CD4-positive, alpha-beta T cell (primary cell): Measurements from ENCODE around the gene TMEM181. TPM values are rescaled to one million over a fixed set of nuclear protein-coding genes. Genes with fewer than 3 reads are reported as not detected.

ENCODE experiments used
- ATAC-seq: fragments of 200-7000 bp; cut with Tn5 transposase; one replicate; pipeline ENCODE4 v1.10.0; 2022; ENCODE audit warnings: mild to moderate bottlenecking; ENCODE audit not compliant: poor library complexity
- CTCF ChIA-PET: fragments of 350-600 bp; sonication (Branson Sonifier 250); formaldehyde crosslinking; loops from one replicate; lab custom pipeline; 2021; ENCODE audit warnings: antibody characterized with exemption, inconsistent platforms; lab: Charles Lee
- POLR2A ChIA-PET: fragments of 350-600 bp; sonication (Branson Sonifier 250); formaldehyde crosslinking; loops from one replicate; lab custom pipeline; 2021; ENCODE audit warnings: antibody characterized with exemption, inconsistent platforms; lab: Charles Lee
- DNase-seq, 14 experiments: peaks; one replicate each; pipeline ENCODE4 v3.0.0-alpha.2; 2013 to 2020; ENCODE audit warnings: mixed read lengths in 2 of 14
- H3K27ac ChIP-seq, 2 donors: one replicate each; pipeline versions ENCODE4 v1.5.1 to v1.7.0; 2013; ENCODE audit warnings: low read length in 2 of 2, low read depth in 1 of 2, mild to moderate bottlenecking in 1 of 2
- H3K27me3 ChIP-seq, 2 experiments: 1 replicate in 1 of 2; 2 replicates in 1 of 2; pipeline versions ENCODE4 v1.6.1 to v1.7.0; 2013; ENCODE audit warnings: low read length in 2 of 2, control low read depth in 1 of 2, mild to moderate bottlenecking in 1 of 2, moderate library complexity in 1 of 2; ENCODE audit not compliant: insufficient read depth in 2 of 2, control insufficient read depth in 1 of 2
- H3K36me3 ChIP-seq: one replicate; pipeline ENCODE4 v1.6.1; 2013; ENCODE audit warnings: low read length, control low read depth; ENCODE audit not compliant: insufficient read depth
- H3K4me1 ChIP-seq: one replicate; pipeline ENCODE4 v1.6.1; 2013; ENCODE audit warnings: low read length, control low read depth; ENCODE audit not compliant: insufficient read depth
- H3K4me3 ChIP-seq: one replicate; pipeline ENCODE4 v1.5.1; 2013; ENCODE audit warnings: mild to moderate bottlenecking, low read length, moderate library complexity
- H3K9me3 ChIP-seq, 2 experiments: 1 replicate in 1 of 2; 2 replicates in 1 of 2; pipeline versions ENCODE4 v1.6.1 to v1.7.0; 2013; ENCODE audit warnings: low read length in 2 of 2, mild to moderate bottlenecking in 2 of 2, control low read depth in 1 of 2, moderate library complexity in 1 of 2; ENCODE audit not compliant: control insufficient read depth in 1 of 2, insufficient read depth in 1 of 2
- H3K27ac Mint-ChIP-seq: one replicate; pipeline ENCODE4 v1.8.0; 2020; ENCODE audit warnings: mixed read lengths
- H3K27me3 Mint-ChIP-seq: one replicate; pipeline ENCODE4 v1.8.0; 2021; ENCODE audit warnings: mixed read lengths
- H3K36me3 Mint-ChIP-seq: one replicate; pipeline ENCODE4 v1.8.0; 2021; ENCODE audit warnings: low read depth, mixed read lengths
- H3K4me1 Mint-ChIP-seq: one replicate; pipeline ENCODE4 v1.8.0; 2021; ENCODE audit warnings: low read depth, mixed read lengths
- H3K4me3 Mint-ChIP-seq: one replicate; pipeline ENCODE4 v1.8.0; 2020; ENCODE audit warnings: mild to moderate bottlenecking, mixed read lengths
- H3K9me3 Mint-ChIP-seq: one replicate; pipeline ENCODE4 v1.8.0; 2020; ENCODE audit warnings: mixed read lengths
- intact Hi-C, 2 experiments: fragments of 100-400 bp; cut with DNase I in 1 of 2; cut with micrococcal nuclease in 1 of 2; formaldehyde crosslinking; loops; one replicate each; pipeline versions ENCODE4 v1.15.1 to v1.9.0; 2023 to 2025; cut with DNase I, micrococcal nuclease
- total RNA-seq, 174 experiments: library from RNA in 2 of 174; stranded (reverse) in 2 of 174; gene quantifications; one replicate each; pipeline ENCODE4 v1.2.3 and lab custom pipeline; 2021 to 2026
- TF ChIP-seq, protein P1 (sequence below): fragments of 200-600 bp; IDR thresholded peaks from one replicate; pipeline ENCODE4 v1.8.0; 2022; ENCODE audit warnings: antibody characterized with exemption, mild to moderate bottlenecking

TMEM181 gene
- total RNA-seq, 2 experiments from 2014 or later: 10.2 to 10.9 TPM

DNA sequence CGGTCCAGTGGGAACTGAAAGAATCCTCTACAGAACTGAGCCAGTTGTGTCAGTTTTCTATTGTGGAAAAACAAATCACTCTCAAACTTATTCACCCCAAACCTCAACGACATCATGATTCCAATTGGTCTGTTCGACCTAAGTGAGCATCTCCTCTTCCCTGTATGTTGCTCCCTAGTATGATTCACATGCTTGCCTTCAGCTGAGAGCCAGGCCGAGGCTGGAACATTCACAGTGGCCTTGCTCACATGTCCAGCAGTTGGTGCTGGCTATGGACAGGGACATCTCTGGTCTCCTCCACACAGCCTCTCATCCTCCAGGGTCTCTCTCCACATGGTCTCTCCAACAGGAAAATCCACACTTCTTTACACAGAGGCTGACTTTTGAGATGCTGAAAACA is 28.3 kb upstream of the TMEM181 start:
- Histone ChIP-seq H3K27ac (no peak overlapping the region), H3K9me3 (peaks cover 0 to 17% of the 10 kb centered on the region in 2 experiments), H3K27me3 (peaks cover 8 to 18% of the 10 kb centered on the region in 2 experiments), H3K4me3 (no peak overlapping the region), H3K4me1 (peaks cover 12% of the 10 kb centered on the region), H3K36me3 (no peaks in the 10 kb centered on the region)
- peaks cover 66% of the 10 kb centered on the region for H3K27me3 Mint-ChIP-seq
- CTCF ChIA-PET: no interaction called here
- peaks cover 9% of the 10 kb centered on the region for H3K4me1 Mint-ChIP-seq
- no peak overlapping the region for H3K4me3 Mint-ChIP-seq
- TF ChIP-seq, protein P1, sequence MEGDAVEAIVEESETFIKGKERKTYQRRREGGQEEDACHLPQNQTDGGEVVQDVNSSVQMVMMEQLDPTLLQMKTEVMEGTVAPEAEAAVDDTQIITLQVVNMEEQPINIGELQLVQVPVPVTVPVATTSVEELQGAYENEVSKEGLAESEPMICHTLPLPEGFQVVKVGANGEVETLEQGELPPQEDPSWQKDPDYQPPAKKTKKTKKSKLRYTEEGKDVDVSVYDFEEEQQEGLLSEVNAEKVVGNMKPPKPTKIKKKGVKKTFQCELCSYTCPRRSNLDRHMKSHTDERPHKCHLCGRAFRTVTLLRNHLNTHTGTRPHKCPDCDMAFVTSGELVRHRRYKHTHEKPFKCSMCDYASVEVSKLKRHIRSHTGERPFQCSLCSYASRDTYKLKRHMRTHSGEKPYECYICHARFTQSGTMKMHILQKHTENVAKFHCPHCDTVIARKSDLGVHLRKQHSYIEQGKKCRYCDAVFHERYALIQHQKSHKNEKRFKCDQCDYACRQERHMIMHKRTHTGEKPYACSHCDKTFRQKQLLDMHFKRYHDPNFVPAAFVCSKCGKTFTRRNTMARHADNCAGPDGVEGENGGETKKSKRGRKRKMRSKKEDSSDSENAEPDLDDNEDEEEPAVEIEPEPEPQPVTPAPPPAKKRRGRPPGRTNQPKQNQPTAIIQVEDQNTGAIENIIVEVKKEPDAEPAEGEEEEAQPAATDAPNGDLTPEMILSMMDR: no peak
- H3K9me3 Mint-ChIP-seq: peaks cover 8% of the 10 kb centered on the region
- ATAC-seq (no peak), DNase-seq (no peak)
- H3K36me3 Mint-ChIP-seq: peaks cover under 1% of the 10 kb centered on the region
- intact Hi-C loops: no loop called here
- no peak overlapping the region for H3K27ac Mint-ChIP-seq
- POLR2A ChIA-PET: no interaction called here

DNA sequence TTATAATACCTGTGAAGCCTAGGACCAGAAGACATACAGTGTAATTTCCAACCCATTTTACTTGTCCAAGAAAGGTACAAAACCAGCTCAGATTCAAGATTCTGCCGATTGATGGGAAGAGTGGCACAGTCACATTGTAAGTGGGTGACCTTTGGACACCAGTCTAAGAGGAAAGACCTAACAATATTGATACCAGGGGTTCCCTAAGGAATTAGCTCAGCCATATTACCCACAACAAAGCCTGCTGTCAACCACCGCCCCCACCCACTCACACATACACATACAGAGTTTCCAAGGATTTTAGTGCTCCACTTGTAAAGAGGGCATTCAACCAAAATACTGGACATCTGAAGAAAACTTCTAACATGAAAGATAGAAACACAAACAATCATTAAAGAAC is 27.9 kb upstream of the TMEM181 start:
- no peak overlapping the region for H3K27ac ChIP-seq
- ChIA-PET CTCF (no interaction called here), POLR2A (no interaction called here)
- peaks cover 8 to 18% of the 10 kb centered on the region in 2 experiments for H3K27me3 ChIP-seq
- no peak overlapping the region for H3K27ac Mint-ChIP-seq
- TF ChIP-seq, protein P1: no peak
- peaks cover 9% of the 10 kb centered on the region for H3K4me1 Mint-ChIP-seq
- DNase-seq (no peak), ATAC-seq (no peak)
- no peak overlapping the region for H3K4me3 Mint-ChIP-seq
- H3K4me1 ChIP-seq: peaks cover 14% of the 10 kb centered on the region
- no peaks in the 10 kb centered on the region for H3K36me3 ChIP-seq
- intact Hi-C loops: no loop called here
- peaks cover 0 to 17% of the 10 kb centered on the region in 2 experiments for H3K9me3 ChIP-seq
- H3K9me3 Mint-ChIP-seq: peaks cover 8% of the 10 kb centered on the region
- H3K36me3 Mint-ChIP-seq: no peaks in the 10 kb centered on the region
- H3K27me3 Mint-ChIP-seq: peaks cover 62% of the 10 kb centered on the region
- no peak overlapping the region for H3K4me3 ChIP-seq

GRCh38 chr6:158536084-158536890 is 23.6 kb upstream of the TMEM181 start:
- no peaks in the 10 kb centered on the region for H3K36me3 ChIP-seq
- DNase-seq (peak; percentile 45 to 87 (median 63)), ATAC-seq (peak; percentile 71)
- peaks cover 18% of the 10 kb centered on the region for H3K4me1 ChIP-seq
- ChIA-PET POLR2A (interaction anchor here (0.8 to 2.5 kb wide), 2 partner anchors 15 to 23 kb away, joined by 3 to 8 read pairs; partner anchors contain the start of gene TMEM181), CTCF (interaction anchor here (1.8 kb wide), 1 partner anchor 322 kb away, joined by 4 read pairs; no protein-coding TSS in a partner anchor)
- H3K36me3 Mint-ChIP-seq: no peaks in the 10 kb centered on the region
- peaks cover 22 to 23% of the 10 kb centered on the region in 2 experiments for H3K27me3 ChIP-seq
- H3K27ac ChIP-seq: no peak overlapping the region
- peaks cover 5% of the 10 kb centered on the region for H3K9me3 Mint-ChIP-seq
- TF ChIP-seq, protein P1: no peak
- H3K4me3 ChIP-seq: peak overlapping the region; percentile 55
- peak overlapping the region; percentile 82 for H3K4me3 Mint-ChIP-seq
- H3K4me1 Mint-ChIP-seq: peaks cover 14% of the 10 kb centered on the region
- H3K27me3 Mint-ChIP-seq: peaks cover 70% of the 10 kb centered on the region
- intact Hi-C loops: no loop called here
- no peak overlapping the region for H3K27ac Mint-ChIP-seq
- H3K9me3 ChIP-seq: peaks cover 0 to 17% of the 10 kb centered on the region in 2 experiments
